ENCODE results near the gene KDM1B. TPM values are rescaled to one million over a fixed set of nuclear protein-coding genes. Genes with fewer than 3 reads are reported as not detected.

KDM1B gene
- total RNA-seq, 4 donors from 2014 or later = 23.5 to 27.9 (median 24.5) TPM

DNA sequence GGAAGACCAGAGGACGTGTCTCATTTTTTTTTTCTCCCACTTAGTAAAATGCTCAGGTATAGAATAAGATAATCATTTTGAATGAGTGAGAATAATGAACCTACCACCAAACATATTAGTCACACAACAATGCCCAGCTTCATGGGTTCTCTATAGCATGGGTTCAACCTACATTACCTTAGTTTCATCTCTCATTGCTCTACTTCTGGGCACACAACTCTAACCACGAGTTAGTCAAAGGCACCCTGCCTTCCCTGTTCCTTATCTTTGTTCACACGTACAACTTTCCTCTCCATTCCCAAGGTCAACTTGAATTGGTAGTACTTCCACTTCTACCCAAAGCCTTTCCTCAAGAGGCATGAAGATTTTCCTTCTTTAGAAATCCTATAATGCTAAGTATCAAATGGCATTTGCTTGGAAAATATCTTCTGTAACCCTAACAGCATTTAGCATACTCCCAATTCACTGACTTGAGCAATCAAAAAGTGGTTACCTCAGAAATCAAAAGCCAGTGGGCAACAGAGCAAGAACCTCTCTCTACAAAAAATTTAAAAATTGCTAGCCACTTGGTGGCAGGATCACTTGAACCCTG lies 88.2 kb downstream of the KDM1B start:
- intact Hi-C loops (cut with DNase I; ENCODE audit: low total_unique reads) = no loop called here
- no peak for TF ChIP-seq POLR2A (IDR thresholded peaks at IDR 0.05)
- TF ChIP-seq, protein P1, sequence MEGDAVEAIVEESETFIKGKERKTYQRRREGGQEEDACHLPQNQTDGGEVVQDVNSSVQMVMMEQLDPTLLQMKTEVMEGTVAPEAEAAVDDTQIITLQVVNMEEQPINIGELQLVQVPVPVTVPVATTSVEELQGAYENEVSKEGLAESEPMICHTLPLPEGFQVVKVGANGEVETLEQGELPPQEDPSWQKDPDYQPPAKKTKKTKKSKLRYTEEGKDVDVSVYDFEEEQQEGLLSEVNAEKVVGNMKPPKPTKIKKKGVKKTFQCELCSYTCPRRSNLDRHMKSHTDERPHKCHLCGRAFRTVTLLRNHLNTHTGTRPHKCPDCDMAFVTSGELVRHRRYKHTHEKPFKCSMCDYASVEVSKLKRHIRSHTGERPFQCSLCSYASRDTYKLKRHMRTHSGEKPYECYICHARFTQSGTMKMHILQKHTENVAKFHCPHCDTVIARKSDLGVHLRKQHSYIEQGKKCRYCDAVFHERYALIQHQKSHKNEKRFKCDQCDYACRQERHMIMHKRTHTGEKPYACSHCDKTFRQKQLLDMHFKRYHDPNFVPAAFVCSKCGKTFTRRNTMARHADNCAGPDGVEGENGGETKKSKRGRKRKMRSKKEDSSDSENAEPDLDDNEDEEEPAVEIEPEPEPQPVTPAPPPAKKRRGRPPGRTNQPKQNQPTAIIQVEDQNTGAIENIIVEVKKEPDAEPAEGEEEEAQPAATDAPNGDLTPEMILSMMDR (IDR thresholded peaks at IDR 0.05) = no peak
- H3K4me3 ChIP-seq (ENCODE audit: low read depth, poor library complexity, severe bottlenecking) = no peak overlapping the region
- no peak for DNase-seq (ENCODE audit: low spot score in 2 of 2)
- whole genome bisulfite sequencing, 2 donors = 87 to 92% methylated on average over 3 of the region's 3 CpGs

DNA sequence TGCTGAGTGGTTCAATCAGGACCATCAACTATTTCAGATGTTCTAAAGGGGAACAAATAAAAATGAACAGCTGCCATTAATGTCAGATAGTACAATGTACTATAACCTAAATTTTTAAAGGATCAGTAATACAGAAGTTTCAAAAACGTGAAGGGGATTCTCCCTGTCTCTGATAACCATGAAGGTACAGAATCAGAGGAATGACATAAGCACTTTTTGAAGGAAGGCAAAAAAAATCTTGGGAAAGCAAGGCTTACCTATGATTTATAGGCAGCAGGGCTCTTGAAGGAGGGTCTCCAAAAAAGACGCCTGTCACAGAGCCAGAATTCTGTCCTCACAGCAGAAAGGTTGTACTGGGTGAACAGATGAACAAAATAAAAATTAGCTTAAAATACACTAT lies 89.0 kb downstream of the KDM1B start:
- 85 to 94% methylated on average over 2 of the region's 2 CpGs for WGBS, 2 donors
- no peak overlapping the region for H3K4me3 ChIP-seq (ENCODE audit: low read depth, poor library complexity, severe bottlenecking)
- intact Hi-C loops (cut with DNase I; ENCODE audit: low total_unique reads) = no loop called here
- TF ChIP-seq POLR2A (IDR thresholded peaks at IDR 0.05) = no peak
- TF ChIP-seq, protein P1 (IDR thresholded peaks at IDR 0.05) = no peak
- DNase-seq (ENCODE audit: low spot score in 2 of 2) = no peak

DNA sequence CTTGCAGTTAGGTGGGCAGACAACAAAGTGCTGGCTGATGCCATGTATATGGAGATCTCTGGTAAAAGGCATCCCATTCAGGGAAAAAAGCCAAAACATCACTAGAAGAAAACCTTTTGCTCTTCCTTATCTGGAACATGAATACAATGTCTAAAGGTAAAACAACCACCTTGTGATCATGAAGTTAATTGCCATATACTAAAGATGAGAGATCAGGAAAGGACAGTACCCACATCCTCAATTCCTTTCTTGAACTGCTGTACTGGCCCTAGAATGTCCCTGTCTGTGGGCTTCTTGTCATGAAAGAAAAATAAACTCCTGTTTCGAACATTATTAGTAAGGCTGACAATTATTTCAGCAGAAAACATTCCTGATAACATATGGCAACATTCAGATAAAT lies 89.9 kb downstream of the KDM1B start:
- TF ChIP-seq POLR2A (IDR thresholded peaks at IDR 0.05) = no peak
- TF ChIP-seq, protein P1 (IDR thresholded peaks at IDR 0.05) = no peak
- H3K4me3 ChIP-seq (ENCODE audit: low read depth, poor library complexity, severe bottlenecking) = no peak overlapping the region
- intact Hi-C loops (cut with DNase I; ENCODE audit: low total_unique reads) = loop anchor here (5.0 kb wide), 1 partner anchor 1707 kb away; no protein-coding TSS in a partner anchor
- DNase-seq (ENCODE audit: low spot score in 2 of 2) = no peak
- WGBS, 2 donors = 77 to 90% methylated on average over 1 of the region's 1 CpG

DNA sequence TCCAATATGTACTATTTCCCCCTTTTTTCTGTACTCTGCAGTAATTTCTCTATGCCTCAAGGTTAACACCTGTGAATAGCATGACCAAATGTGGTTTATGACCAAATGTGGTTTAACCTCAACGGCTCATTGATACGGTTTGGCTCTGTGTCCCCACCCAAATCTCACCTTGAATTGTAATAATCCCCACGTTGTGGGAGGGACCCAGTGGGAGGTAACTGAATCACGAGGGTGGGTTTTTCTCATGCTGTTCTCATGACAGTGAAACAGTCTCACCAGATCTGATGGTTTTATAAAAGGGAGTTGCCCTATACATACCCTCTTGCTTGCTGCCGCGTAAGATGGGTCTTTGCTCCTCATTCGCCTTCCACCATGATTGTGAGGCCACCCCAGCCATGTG lies 90.4 kb downstream of the KDM1B start:
- H3K4me3 ChIP-seq (ENCODE audit: low read depth, poor library complexity, severe bottlenecking) = no peak overlapping the region
- TF ChIP-seq, protein P1 (IDR thresholded peaks at IDR 0.05) = no peak
- no peak for TF ChIP-seq POLR2A (IDR thresholded peaks at IDR 0.05)
- intact Hi-C loops (cut with DNase I; ENCODE audit: low total_unique reads) = loop anchor here (5.0 kb wide), 1 partner anchor 1707 kb away; no protein-coding TSS in a partner anchor
- no peak for DNase-seq (ENCODE audit: low spot score in 2 of 2)
- WGBS, 2 donors = 83 to 87% methylated on average over 7 of the region's 7 CpGs

DNA sequence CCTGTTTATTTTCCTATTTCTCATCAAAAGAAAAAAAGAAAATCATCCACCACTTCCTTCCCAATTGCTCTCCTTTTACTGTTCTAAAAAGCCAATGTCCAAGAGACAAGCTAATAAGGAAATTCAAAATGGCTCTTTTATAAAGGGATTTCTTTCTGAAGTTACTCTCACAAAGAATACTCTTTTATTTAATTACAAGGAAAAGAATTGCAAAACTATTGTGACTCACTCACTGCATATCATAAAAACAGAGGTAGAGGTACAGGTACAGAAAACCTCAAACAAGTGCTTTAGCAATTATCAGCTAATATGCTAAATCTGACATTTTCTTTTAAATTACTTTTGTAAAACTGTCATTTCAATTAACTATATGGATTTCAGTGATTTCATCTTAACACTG lies 91.0 kb downstream of the KDM1B start:
- intact Hi-C loops (cut with DNase I; ENCODE audit: low total_unique reads) = loop anchor here (5.0 kb wide), 1 partner anchor 1706 kb away; no protein-coding TSS in a partner anchor

More for the DNA sequence above, 91.0 kb downstream of the KDM1B start:
- TF ChIP-seq, protein P1 (IDR thresholded peaks at IDR 0.05) = no peak
- no peak for TF ChIP-seq POLR2A (IDR thresholded peaks at IDR 0.05)
- H3K4me3 ChIP-seq (ENCODE audit: low read depth, poor library complexity, severe bottlenecking) = no peak overlapping the region
- no peak for DNase-seq (ENCODE audit: low spot score in 2 of 2)

Data from lower leg skin (tissue), 4 donors.